Parathyroid adenoma (tissue), 2 donors: ENCODE measurements around the gene TRIM39.

Source experiments
- H2AFZ ChIP-seq: fragments of 300-600 bp; sonication (generic); one replicate; pipeline ENCODE4 v1.7.0; 2017; ENCODE audit warnings: antibody characterized with exemption, mild to moderate bottlenecking
- H3K27ac ChIP-seq: fragments of 300-600 bp; sonication (generic); one replicate; pipeline ENCODE4 v1.7.0; 2017
- H3K27me3 ChIP-seq: fragments of 300-600 bp; sonication (generic); one replicate; pipeline ENCODE4 v1.7.0; 2017; ENCODE audit warnings: low read length; ENCODE audit not compliant: control insufficient read depth, insufficient read depth
- H3K36me3 ChIP-seq: fragments of 300-600 bp; sonication (generic); one replicate; pipeline ENCODE4 v1.7.0; 2017; ENCODE audit warnings: low read length; ENCODE audit not compliant: control insufficient read depth, insufficient read depth
- H3K4me1 ChIP-seq: fragments of 300-600 bp; sonication (generic); one replicate; pipeline ENCODE4 v1.7.0; 2017; ENCODE audit warnings: control low read depth
- H3K4me2 ChIP-seq: fragments of 300-600 bp; sonication (generic); one replicate; pipeline ENCODE4 v1.7.0; 2017; ENCODE audit warnings: low read length
- H3K4me3 ChIP-seq: fragments of 300-600 bp; sonication (generic); one replicate; pipeline ENCODE4 v1.7.0; 2017; ENCODE audit warnings: low read depth, low read length
- H3K79me2 ChIP-seq: fragments of 300-600 bp; sonication (generic); one replicate; pipeline ENCODE4 v1.7.0; 2017; ENCODE audit warnings: control low read depth
- H3K9ac ChIP-seq: fragments of 300-600 bp; sonication (generic); one replicate; pipeline ENCODE4 v1.7.0; 2017; ENCODE audit warnings: mild to moderate bottlenecking
- H3K9me3 ChIP-seq: fragments of 300-600 bp; sonication (generic); one replicate; pipeline ENCODE4 v1.7.0; 2017; ENCODE audit warnings: low read length; ENCODE audit not compliant: control insufficient read depth
- CTCF ChIP-seq: fragments of 300-600 bp; sonication (generic); IDR thresholded peaks from one replicate; pipeline ENCODE4 v1.7.0; 2017; ENCODE audit warnings: antibody characterized with exemption, mild to moderate bottlenecking
- donor health status: primary hyperparathyroidism.

The TRIM39 gene

GRCh38 chr6:30357678-30358540 is 31.2 kb downstream of the TRIM39 start:
- no peak overlapping the region for H3K9ac ChIP-seq

GRCh38 chr6:30359276-30359675 is 32.5 kb downstream of the TRIM39 start:
- Histone ChIP-seq H3K79me2 (no peaks in the 10 kb centered on the region), H3K9me3 (no peaks in the 10 kb centered on the region), H3K4me3 (no peak overlapping the region), H3K9ac (no peak overlapping the region), H3K4me1 (no peaks in the 10 kb centered on the region), H3K27ac (no peak overlapping the region), H2AFZ (no peak overlapping the region), H3K36me3 (no peaks in the 10 kb centered on the region), H3K27me3 (no peaks in the 10 kb centered on the region), H3K4me2 (no peak overlapping the region)
- TF ChIP-seq CTCF: no peak

More at GRCh38 chr6:30357678-30358540, 31.2 kb downstream of the TRIM39 start:
- TF ChIP-seq CTCF: peak; percentile 55
- Histone ChIP-seq H2AFZ (peak overlapping the region; percentile 49), H3K27me3 (no peaks in the 10 kb centered on the region), H3K27ac (no peak overlapping the region), H3K4me1 (no peaks in the 10 kb centered on the region), H3K79me2 (no peaks in the 10 kb centered on the region), H3K4me3 (peak overlapping the region; percentile 33), H3K36me3 (no peaks in the 10 kb centered on the region), H3K4me2 (peak overlapping the region; percentile 68), H3K9me3 (no peaks in the 10 kb centered on the region)

- no peak overlapping the region for H2AFZ ChIP-seq
- H3K27me3 ChIP-seq: no peaks in the 10 kb centered on the region
- no peaks in the 10 kb centered on the region for H3K9me3 ChIP-seq
- H3K79me2 ChIP-seq: no peaks in the 10 kb centered on the region
- no peak for TF ChIP-seq CTCF
- no peaks in the 10 kb centered on the region for H3K36me3 ChIP-seq
- no peak overlapping the region for H3K4me3 ChIP-seq
- no peak overlapping the region for H3K9ac ChIP-seq
- H3K27ac ChIP-seq: no peak overlapping the region
- H3K4me1 ChIP-seq: no peaks in the 10 kb centered on the region
- H3K4me2 ChIP-seq: no peak overlapping the region
These were observed 33.4 kb downstream of the TRIM39 start for GRCh38 chr6:30360139-30360538.

- H3K27me3 ChIP-seq: no peaks in the 10 kb centered on the region
- no peaks in the 10 kb centered on the region for H3K9me3 ChIP-seq
- no peak overlapping the region for H3K4me3 ChIP-seq
- H2AFZ ChIP-seq: no peak overlapping the region
- H3K4me2 ChIP-seq: no peak overlapping the region
- TF ChIP-seq CTCF: no peak
- no peak overlapping the region for H3K27ac ChIP-seq
- no peak overlapping the region for H3K9ac ChIP-seq
- H3K79me2 ChIP-seq: no peaks in the 10 kb centered on the region
- H3K4me1 ChIP-seq: no peaks in the 10 kb centered on the region
- no peaks in the 10 kb centered on the region for H3K36me3 ChIP-seq
These were observed 34.9 kb downstream of the TRIM39 start for GRCh38 chr6:30361661-30362060.

GRCh38 chr6:30363459-30363858 is 36.7 kb downstream of the TRIM39 start:
- Histone ChIP-seq H3K27ac (no peak overlapping the region), H3K36me3 (no peaks in the 10 kb centered on the region), H3K9ac (no peak overlapping the region), H3K79me2 (no peaks in the 10 kb centered on the region), H3K4me2 (no peak overlapping the region), H3K9me3 (no peaks in the 10 kb centered on the region), H2AFZ (no peak overlapping the region), H3K27me3 (no peaks in the 10 kb centered on the region), H3K4me1 (no peaks in the 10 kb centered on the region), H3K4me3 (no peak overlapping the region)
- no peak for TF ChIP-seq CTCF
